ENCODE results near the gene MGMT.

Gene MGMT

GRCh38 chr10:129659508-129660268 lies 192.6 kb downstream of the MGMT start:
- no peak for DNase-seq

- no peak for DNase-seq
These were observed 193.5 kb downstream of the MGMT start for GRCh38 chr10:129660569-129660968.

DNA sequence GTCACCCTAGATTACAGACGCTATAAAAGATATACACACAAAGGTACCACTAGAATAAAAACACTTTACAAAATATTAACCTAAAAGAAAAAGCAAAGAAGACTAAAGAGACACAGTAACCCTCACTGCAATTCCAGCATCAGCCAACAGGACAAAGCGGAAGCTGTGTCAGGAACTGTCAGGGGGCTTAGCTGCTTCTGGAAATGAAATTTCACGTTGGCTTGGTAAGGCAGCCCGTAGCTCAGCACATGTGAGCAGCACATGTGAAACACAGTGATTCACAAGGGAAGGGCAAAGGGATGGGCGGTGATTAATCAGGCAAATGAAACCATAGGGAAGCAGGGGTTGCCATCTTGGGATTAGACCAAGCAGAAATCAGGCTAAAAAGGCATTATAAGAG lies 195.4 kb downstream of the MGMT start:
- no peak for DNase-seq

- no peak for DNase-seq
These were observed 203.1 kb downstream of the MGMT start for GRCh38 chr10:129670124-129670523.

DNA sequence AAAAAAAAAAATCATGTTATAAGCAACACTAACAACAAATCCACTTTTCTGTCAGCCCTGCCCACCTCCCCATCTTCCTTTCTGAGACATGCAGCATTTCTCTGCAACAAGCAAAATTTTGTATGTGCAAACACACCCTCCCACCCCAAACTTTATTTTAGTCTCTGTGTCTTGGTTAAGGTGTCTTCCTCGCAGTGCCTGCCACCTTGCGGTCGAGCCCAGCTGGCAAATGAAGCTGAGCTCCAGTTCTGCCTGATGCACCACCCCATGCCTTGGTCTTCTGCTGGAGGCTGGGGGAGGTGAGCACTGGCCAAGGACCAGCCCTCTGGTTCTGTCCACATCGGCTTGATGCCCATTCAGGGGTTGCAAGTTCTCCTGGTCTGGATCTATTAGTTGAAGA lies 206.3 kb downstream of the MGMT start:
- no peak for DNase-seq

- no peak for DNase-seq
These were observed 208.2 kb downstream of the MGMT start for GRCh38 chr10:129675027-129675769.

GRCh38 chr10:129676014-129676413 lies 209.0 kb downstream of the MGMT start:
- DNase-seq, result no peak

DNA sequence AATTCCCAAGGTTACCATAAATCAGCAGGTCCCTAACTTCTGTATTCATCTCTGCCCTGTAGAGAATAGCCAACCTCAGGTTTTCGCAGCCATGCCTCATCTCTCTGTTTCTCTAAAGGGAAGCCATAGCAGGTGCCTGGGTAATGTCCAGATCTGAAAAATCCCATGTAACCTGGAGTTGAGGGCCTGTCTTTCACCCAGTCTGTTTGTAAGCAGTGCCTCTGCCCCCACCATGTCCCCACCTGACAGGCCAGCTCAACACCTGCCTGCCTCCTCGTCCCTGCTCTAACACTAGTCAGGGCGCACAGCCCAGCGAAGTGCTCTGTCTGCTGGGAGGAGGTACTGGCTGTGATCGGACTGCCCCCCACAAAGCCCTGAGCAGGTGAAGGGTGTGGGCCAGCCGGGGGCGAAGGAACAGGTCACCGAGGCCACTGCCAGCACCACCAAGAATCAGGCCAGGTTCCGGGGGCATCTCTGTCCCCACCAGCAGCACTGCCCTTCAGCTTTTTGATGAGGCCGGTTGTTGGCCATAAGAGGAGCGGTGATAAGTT lies 210.4 kb downstream of the MGMT start:
- DNase-seq, result no peak

GRCh38 chr10:129678186-129678585 lies 211.1 kb downstream of the MGMT start:
- DNase-seq, result no peak

DNA sequence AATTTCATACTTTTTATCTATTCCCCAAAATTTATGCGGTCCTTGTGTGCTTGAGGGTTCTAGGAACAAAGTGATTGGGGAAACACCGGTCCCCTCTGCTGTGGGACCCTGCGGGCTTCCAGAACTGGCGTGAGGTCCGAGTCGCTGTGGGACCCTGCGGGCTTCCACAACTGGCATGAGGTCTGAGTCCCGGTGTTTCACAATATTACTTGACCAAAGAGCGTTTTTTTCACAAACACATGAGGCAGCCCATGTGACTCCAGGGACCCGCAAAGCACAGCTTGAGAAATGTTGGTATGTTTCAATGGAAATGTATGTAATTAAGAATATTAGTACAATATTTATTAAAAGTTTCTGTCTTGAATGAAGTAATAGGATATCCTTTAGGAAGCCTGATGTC lies 212.2 kb downstream of the MGMT start:
- DNase-seq, result no peak

- DNase-seq, result no peak
These were observed 213.8 kb downstream of the MGMT start for GRCh38 chr10:129680661-129681344.

GRCh38 chr10:129681856-129682255 lies 214.8 kb downstream of the MGMT start:
- no peak for DNase-seq

GRCh38 chr10:129683519-129683918 lies 216.5 kb downstream of the MGMT start:
- DNase-seq, result no peak

DNA sequence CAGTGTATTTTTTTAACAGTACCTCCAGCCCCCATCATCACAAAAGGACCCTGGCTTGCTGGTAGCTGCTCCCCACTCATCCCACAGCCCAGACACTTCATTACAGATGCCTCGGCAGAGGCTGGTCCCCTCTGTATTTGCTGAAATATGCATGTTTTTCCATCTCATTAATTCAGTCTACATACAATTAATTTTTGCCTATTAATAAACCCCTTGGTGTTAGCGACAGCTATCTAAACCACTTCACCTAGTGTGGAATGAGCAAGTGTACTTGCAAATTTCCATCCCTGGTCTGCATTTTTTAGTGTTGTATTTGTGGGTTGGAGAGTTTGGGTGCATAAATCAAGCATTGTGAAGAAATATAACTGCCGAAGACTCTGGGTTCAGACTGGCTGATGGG lies 216.9 kb downstream of the MGMT start:
- DNase-seq, result no peak

- DNase-seq, result no peak
These were observed 218.2 kb downstream of the MGMT start for GRCh38 chr10:129685271-129685670.

GRCh38 chr10:129689671-129690071 lies 222.6 kb downstream of the MGMT start:
- no peak for DNase-seq

DNA sequence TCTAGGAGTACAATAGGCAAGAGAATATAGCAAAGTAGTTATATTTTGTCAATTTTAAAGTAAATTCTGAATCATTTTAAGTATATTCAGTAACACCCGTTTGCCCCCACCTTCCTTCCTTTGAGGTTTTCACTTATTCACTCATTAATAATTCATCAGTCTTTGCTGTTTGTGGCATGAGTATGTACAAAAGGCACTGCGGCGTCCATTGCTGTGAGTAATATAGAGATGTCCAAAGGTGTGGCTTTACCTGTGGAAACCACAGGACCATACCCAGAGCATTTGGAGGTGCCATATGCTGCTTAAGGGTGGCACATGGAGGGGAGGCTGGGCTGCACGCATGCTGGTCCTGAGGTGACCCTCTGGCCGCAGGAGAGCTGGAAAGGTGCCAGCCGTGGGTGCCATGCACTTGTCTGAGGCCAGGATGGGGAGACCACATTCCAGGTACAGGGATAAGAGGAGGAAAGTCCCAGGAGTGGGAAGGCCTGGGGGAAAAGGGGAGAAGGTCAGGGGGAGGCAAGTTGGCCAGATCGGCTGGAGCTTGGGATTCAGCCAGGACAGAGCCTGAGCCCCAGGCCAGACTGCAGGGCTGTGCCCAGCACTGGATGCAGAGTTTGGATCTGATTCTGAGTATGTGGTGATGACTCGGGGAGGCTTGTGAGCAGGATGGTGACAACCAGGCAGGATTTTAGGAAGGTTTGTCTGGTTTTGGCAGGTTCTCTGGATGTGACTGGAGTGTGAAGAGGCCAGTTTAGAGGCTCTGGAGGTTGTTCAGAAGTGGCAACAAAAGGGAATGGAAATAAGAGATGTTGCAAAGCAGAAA lies 223.4 kb downstream of the MGMT start:
- DNase-seq, result no peak

- DNase-seq, result no peak
These were observed 225.7 kb downstream of the MGMT start for GRCh38 chr10:129692695-129693094.

GRCh38 chr10:129693382-129693781 lies 226.3 kb downstream of the MGMT start:
- no peak for DNase-seq

DNA sequence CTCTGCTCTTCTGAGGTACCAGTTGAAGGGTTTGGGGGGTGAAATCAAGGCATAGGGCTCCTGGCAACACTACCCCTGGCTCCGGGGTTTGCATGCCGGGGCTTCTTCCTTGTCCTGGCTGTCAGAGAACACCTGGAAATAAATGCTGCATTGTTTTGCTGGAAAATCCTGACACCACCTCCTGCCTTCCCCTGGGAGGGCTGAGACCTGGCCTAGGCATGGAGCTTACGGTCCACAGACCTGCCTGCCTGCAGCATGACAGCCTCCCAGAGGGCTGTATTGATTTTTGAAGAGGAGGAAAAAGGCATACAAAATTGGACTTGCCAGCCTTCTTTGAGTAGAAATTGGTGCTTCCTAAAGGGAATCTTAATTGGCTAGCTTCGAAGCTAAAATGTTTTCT lies 227.1 kb downstream of the MGMT start:
- no peak for DNase-seq

DNA sequence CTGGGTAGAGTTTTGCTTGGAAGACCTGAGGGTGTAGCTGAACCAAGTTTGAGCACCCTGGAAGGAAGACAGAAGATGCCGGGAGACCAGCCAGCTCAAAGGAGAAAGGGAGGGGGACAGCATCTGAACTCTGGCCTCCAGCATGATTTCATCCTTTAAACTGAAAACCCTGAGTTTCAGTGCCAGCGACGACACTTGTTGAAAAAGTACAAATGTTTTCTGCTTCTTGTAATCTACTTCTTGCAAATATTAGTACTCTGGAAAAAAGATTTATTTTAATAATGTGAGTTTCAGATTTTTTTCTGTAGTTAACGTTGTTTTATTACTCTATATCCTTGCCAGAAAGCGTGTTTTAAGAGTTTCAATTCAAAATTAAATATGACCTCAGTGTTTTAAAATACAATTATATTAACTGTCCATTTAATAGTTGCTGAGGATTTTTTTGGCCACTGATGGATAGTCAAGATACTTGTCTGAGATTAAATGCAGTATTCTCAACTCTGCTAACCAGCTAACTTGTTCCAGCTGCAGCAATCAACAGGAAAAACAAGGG lies 227.7 kb downstream of the MGMT start:
- no peak for DNase-seq

DNA sequence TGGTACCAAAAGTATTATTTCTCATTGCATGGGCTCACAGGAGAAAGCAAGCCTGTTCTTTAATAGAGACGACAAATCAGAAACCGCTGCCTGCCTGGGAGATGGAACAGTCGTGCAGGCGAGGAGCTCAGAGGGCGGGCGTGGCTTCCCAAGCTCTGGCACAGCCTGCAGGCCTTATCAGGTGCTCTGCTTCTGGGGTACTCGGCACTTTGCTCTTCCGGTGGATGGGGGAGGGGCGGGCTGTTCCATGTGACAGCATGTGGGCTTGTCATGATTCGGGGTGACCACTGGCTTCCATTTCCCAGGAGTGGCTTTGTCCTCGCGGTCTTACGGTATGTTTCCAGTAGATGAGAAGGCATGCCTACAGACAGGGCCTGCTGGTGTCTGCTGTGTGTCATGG lies 228.6 kb downstream of the MGMT start:
- DNase-seq, result no peak

Data from CD4-positive, alpha-beta T cell treated with Interleukin-17A for 1 hour (primary cell).